ENCODE data around the gene AP2S1. TPM values are rescaled to one million over a fixed set of nuclear protein-coding genes. Genes with fewer than 3 reads are reported as not detected.

AP2S1 gene
- total and polyA plus RNA-seq, 2 donors (not counting 1 experiment from before 2014, with no cell fraction given) = 143 to 201 TPM

DNA sequence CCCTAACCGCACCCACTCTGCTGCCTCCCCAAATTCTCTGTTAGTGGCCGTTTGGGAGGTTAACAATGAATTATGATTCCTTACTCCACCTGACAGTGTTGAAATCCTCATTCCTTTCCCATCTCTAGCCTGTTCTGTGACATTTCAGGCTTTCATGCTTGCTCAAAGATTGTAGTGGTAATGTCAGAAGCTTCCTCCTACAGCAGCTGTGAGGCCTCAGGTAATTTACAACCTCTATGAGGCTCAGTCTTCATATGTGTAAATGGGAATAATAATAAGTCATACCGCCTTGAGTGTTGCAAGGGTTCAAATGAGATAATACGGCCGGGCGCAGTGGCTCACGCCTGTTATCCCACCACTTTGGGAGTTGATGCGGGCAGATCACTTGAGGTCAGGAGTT is 61.3 kb downstream of the AP2S1 start:
- Histone ChIP-seq H3K4me3 (replicated peaks in 1 of 4; ENCODE audit: control extremely low read depth in 1 of 4, insufficient read depth in 1 of 4, low read depth in 3 of 4, low read length in 4 of 4) (no peak overlapping the region), H3K4me1 (ENCODE audit: control insufficient read depth, extremely low read depth, insufficient read depth, low read length) (peaks cover 10% of the 10 kb centered on the region), H3K9ac (ENCODE audit: insufficient read depth, low read length) (no peak overlapping the region), H3K36me3 (ENCODE audit: control insufficient read depth, insufficient read depth, low read length) (no peaks in the 10 kb centered on the region), H3K27me3 (ENCODE audit: control insufficient read depth, insufficient read depth, low read length) (no peaks in the 10 kb centered on the region), H3K27ac (ENCODE audit: insufficient read depth, low read length) (no peak overlapping the region), H3K79me2 (ENCODE audit: control insufficient read depth, insufficient read depth, low read length) (peaks cover 39% of the 10 kb centered on the region), H3K9me3 (ENCODE audit: control insufficient read depth, insufficient read depth, low read depth, low read length) (no peaks in the 10 kb centered on the region), H2AFZ (ENCODE audit: low read length) (no peak overlapping the region), H4K20me1 (ENCODE audit: control insufficient read depth, extremely low read depth, insufficient read depth, low read length) (no peaks in the 10 kb centered on the region), H3K4me2 (ENCODE audit: extremely low read depth, insufficient read depth, low read length) (no peak overlapping the region)
- no peak for TF ChIP-seq EZH2 (IDR thresholded peaks at IDR 0.05; ENCODE audit: low read length, missing control alignments)
- TF ChIP-seq, protein P1, sequence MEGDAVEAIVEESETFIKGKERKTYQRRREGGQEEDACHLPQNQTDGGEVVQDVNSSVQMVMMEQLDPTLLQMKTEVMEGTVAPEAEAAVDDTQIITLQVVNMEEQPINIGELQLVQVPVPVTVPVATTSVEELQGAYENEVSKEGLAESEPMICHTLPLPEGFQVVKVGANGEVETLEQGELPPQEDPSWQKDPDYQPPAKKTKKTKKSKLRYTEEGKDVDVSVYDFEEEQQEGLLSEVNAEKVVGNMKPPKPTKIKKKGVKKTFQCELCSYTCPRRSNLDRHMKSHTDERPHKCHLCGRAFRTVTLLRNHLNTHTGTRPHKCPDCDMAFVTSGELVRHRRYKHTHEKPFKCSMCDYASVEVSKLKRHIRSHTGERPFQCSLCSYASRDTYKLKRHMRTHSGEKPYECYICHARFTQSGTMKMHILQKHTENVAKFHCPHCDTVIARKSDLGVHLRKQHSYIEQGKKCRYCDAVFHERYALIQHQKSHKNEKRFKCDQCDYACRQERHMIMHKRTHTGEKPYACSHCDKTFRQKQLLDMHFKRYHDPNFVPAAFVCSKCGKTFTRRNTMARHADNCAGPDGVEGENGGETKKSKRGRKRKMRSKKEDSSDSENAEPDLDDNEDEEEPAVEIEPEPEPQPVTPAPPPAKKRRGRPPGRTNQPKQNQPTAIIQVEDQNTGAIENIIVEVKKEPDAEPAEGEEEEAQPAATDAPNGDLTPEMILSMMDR (conservative IDR thresholded peaks at IDR 0.05 in 1 of 2, IDR thresholded peaks at IDR 0.05 in 1 of 2; ENCODE audit: low read depth in 1 of 2, low read length in 2 of 2) = no peak
- DNase-seq (ENCODE audit: low read depth in 2 of 2) = no peak

DNA sequence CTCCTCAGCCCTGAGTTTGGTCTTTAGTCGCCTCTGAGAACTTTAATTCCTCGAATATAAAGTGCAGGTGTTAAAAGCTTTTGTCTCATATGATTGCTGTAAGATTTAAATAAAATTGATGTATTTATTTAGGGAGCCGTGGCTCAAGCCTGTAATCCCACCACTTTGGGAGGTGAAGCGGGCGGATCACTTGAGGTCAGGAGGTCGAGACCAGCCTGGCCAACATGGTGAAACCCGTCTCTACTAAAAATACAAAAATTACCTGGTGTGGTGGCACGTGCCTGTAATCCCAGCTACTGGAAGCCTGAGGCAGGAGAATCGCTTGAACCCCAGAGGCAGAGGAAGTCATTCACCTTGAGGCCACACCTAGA is 61.7 kb downstream of the AP2S1 start:
- H4K20me1 ChIP-seq (ENCODE audit: control insufficient read depth, extremely low read depth, insufficient read depth, low read length) = no peaks in the 10 kb centered on the region
- no peak overlapping the region for H3K27ac ChIP-seq (ENCODE audit: insufficient read depth, low read length)
- H3K4me3 ChIP-seq (replicated peaks in 1 of 4; ENCODE audit: control extremely low read depth in 1 of 4, insufficient read depth in 1 of 4, low read depth in 3 of 4, low read length in 4 of 4) = no peak overlapping the region
- H3K9me3 ChIP-seq (ENCODE audit: control insufficient read depth, insufficient read depth, low read depth, low read length) = no peaks in the 10 kb centered on the region
- H3K79me2 ChIP-seq (ENCODE audit: control insufficient read depth, insufficient read depth, low read length) = peaks cover 43% of the 10 kb centered on the region
- peaks cover under 1% of the 10 kb centered on the region for H3K36me3 ChIP-seq (ENCODE audit: control insufficient read depth, insufficient read depth, low read length)
- DNase-seq (ENCODE audit: low read depth in 2 of 2) = no peak
- H3K4me1 ChIP-seq (ENCODE audit: control insufficient read depth, extremely low read depth, insufficient read depth, low read length) = peaks cover 12% of the 10 kb centered on the region
- no peak overlapping the region for H3K4me2 ChIP-seq (ENCODE audit: extremely low read depth, insufficient read depth, low read length)
- TF ChIP-seq, protein P1 (conservative IDR thresholded peaks at IDR 0.05 in 1 of 2, IDR thresholded peaks at IDR 0.05 in 1 of 2; ENCODE audit: low read depth in 1 of 2, low read length in 2 of 2) = no peak
- TF ChIP-seq EZH2 (IDR thresholded peaks at IDR 0.05; ENCODE audit: low read length, missing control alignments) = no peak
- H3K27me3 ChIP-seq (ENCODE audit: control insufficient read depth, insufficient read depth, low read length) = no peaks in the 10 kb centered on the region
- H3K9ac ChIP-seq (ENCODE audit: insufficient read depth, low read length) = no peak overlapping the region
- no peak overlapping the region for H2AFZ ChIP-seq (ENCODE audit: low read length)

DNA sequence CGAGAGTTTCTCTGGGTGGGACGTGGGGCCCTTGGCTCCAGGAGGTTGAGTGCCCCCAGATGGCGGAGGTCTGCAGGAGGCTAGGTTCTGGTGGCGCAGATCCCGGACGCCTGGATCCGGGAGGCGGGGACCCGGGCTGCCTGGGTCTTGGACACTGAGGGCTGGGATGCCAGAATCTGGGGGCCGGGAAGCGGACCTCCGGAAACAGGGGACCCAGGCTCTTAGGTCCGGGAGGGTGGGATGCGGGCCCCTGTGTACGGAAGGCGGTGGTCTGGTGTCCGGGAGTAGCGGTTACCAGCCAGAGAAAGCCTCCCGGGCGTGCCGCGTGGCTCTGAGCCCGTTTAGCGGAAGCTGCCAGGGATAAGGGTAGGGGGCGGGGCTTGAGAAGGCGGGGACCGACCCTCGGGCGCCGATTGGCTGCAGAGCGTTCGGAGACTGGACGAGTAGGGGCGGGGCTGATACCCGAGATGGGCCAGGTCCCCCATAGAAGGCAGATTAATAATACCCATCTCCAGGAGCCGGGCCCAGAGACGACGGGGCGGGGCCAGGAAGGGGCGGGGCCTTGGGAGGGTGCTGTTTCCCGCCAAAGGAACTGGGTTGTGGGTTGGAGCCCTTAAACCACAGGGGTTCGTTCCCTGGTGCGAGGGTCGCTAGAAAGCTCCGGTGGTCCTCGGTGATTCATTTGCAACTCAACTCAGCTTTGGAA is 62.2 kb downstream of the AP2S1 start, which contains the start of gene SLC1A5:
Gene SLC1A5 (minus strand): TSS at position 333 of the 706 bp plus-strand sequence. CDS start 629 bp downstream, outside the sequence.
- peak within 1 kb of the TSS; percentile 89 for H3K9ac ChIP-seq (ENCODE audit: insufficient read depth, low read length)
- peak within 1 kb of the TSS; percentile 98 for H3K27ac ChIP-seq (ENCODE audit: insufficient read depth, low read length)
- TF ChIP-seq, protein P1 (conservative IDR thresholded peaks at IDR 0.05 in 1 of 2, IDR thresholded peaks at IDR 0.05 in 1 of 2; ENCODE audit: low read depth in 1 of 2, low read length in 2 of 2) = no peak
- no peak for TF ChIP-seq EZH2 (IDR thresholded peaks at IDR 0.05; ENCODE audit: low read length, missing control alignments)
- H2AFZ ChIP-seq (ENCODE audit: low read length) = no peak within 1 kb of the TSS
- peak; percentile 93 to 96 for DNase-seq (ENCODE audit: low read depth in 2 of 2)
- no peaks in the 10 kb centered on the region for H3K27me3 ChIP-seq (ENCODE audit: control insufficient read depth, insufficient read depth, low read length)
- H3K79me2 ChIP-seq (ENCODE audit: control insufficient read depth, insufficient read depth, low read length) = peaks cover 48% of the 10 kb centered on the region
- H3K4me2 ChIP-seq (ENCODE audit: extremely low read depth, insufficient read depth, low read length) = peak within 1 kb of the TSS; percentile 89
- peaks cover 5% of the 10 kb centered on the region for H3K36me3 ChIP-seq (ENCODE audit: control insufficient read depth, insufficient read depth, low read length)
- H3K4me3 ChIP-seq (replicated peaks in 1 of 4; ENCODE audit: control extremely low read depth in 1 of 4, insufficient read depth in 1 of 4, low read depth in 3 of 4, low read length in 4 of 4) = peak within 1 kb of the TSS; percentile 82 to 99 (median 92)
- no peaks in the 10 kb centered on the region for H4K20me1 ChIP-seq (ENCODE audit: control insufficient read depth, extremely low read depth, insufficient read depth, low read length)
- H3K9me3 ChIP-seq (ENCODE audit: control insufficient read depth, insufficient read depth, low read depth, low read length) = no peaks in the 10 kb centered on the region
- peaks cover 12% of the 10 kb centered on the region for H3K4me1 ChIP-seq (ENCODE audit: control insufficient read depth, extremely low read depth, insufficient read depth, low read length)

Other genes with a start within 250 kb of the AP2S1 start
- gene CALM3, start 249.5 kb downstream of the AP2S1 start, total RNA-seq = 92.5 and 160 TPM in 2 replicates
- gene CALM3, start 249.5 kb downstream of the AP2S1 start, polyA plus RNA-seq = 901 and 1,408 TPM in 2 replicates
- gene PTGIR, start 225.8 kb downstream of the AP2S1 start, total RNA-seq = 10.3 and 16.5 TPM in 2 replicates
- gene PTGIR, start 225.8 kb downstream of the AP2S1 start, polyA plus RNA-seq = 8.4 and 27.8 TPM in 2 replicates
- gene GNG8, start 214.6 kb downstream of the AP2S1 start, total RNA-seq = not detected in 2 replicates
- gene GNG8, start 214.6 kb downstream of the AP2S1 start, polyA plus RNA-seq = not detected in 2 replicates
- gene DACT3, start 189.7 kb downstream of the AP2S1 start, total RNA-seq = 4.1 and 5.6 TPM in 2 replicates
- 9.3 and 11.5 TPM in 2 replicates for gene DACT3, start 189.7 kb downstream of the AP2S1 start, polyA plus RNA-seq
- gene PRKD2, start 133.7 kb downstream of the AP2S1 start, total RNA-seq = 8.2 and 11.6 TPM in 2 replicates
- gene PRKD2, start 133.7 kb downstream of the AP2S1 start, polyA plus RNA-seq = 8.1 and 10.8 TPM in 2 replicates
- 9.8 and 12.2 TPM in 2 replicates for gene FKRP, start 104.8 kb downstream of the AP2S1 start, total RNA-seq
- gene FKRP, start 104.8 kb downstream of the AP2S1 start, polyA plus RNA-seq = 11.8 and 15.1 TPM in 2 replicates
- 52.9 and 56.0 TPM in 2 replicates for gene STRN4, start 104.4 kb downstream of the AP2S1 start, total RNA-seq
- 33.7 and 39.9 TPM in 2 replicates for gene STRN4, start 104.4 kb downstream of the AP2S1 start, polyA plus RNA-seq
- 171 and 281 TPM in 2 replicates for gene SLC1A5, start 62.3 kb downstream of the AP2S1 start, total RNA-seq
- gene SLC1A5, start 62.3 kb downstream of the AP2S1 start, polyA plus RNA-seq = 107 and 114 TPM in 2 replicates
- 37.5 and 47.6 TPM in 2 replicates for gene ARHGAP35, start 10.2 kb upstream of the AP2S1 start, total RNA-seq
- 26.0 and 27.9 TPM in 2 replicates for gene ARHGAP35, start 10.2 kb upstream of the AP2S1 start, polyA plus RNA-seq
- 0.26 and 0.33 TPM in 2 replicates for gene NPAS1, start 169.0 kb upstream of the AP2S1 start, total RNA-seq
- gene NPAS1, start 169.0 kb upstream of the AP2S1 start, polyA plus RNA-seq = 0.22 and 0.34 TPM in 2 replicates
- gene TMEM160, start 197.8 kb upstream of the AP2S1 start, total RNA-seq = 7.7 and 27.1 TPM in 2 replicates
- 4.1 and 6.9 TPM in 2 replicates for gene TMEM160, start 197.8 kb upstream of the AP2S1 start, polyA plus RNA-seq